SKM-1 treated with dmso at 0.1 percent for 144 hours (cell line): Measurements from ENCODE around the gene NAA80.
A peak's percentile ranks its signal among the peaks of the same experiment; 100 is the strongest.

Experiments used
- DNase-seq: peaks from one replicate; lab custom pipeline; 2025; ENCODE audit not compliant: unreplicated experiment; lab: John Stamatoyannopoulos, UW

NAA80 gene

GRCh38 chr3:50330330-50330729 is 31.1 kb upstream of the NAA80 start:
- no peak for DNase-seq

- peak; percentile 96 for DNase-seq
These were observed 28.9 kb upstream of the NAA80 start, which contains the start of gene TUSC2 for GRCh38 chr3:50327943-50328691. TUSC2 (minus strand) TSS chr3:50328223; CDS start chr3:50328099, 124 bp downstream.

GRCh38 chr3:50327129-50327528 is 27.9 kb upstream of the NAA80 start:
- DNase-seq, result no peak

GRCh38 chr3:50326182-50326541 is 27.0 kb upstream of the NAA80 start:
- DNase-seq, result no peak

GRCh38 chr3:50325497-50326181 is 26.4 kb upstream of the NAA80 start:
- DNase-seq, result no peak

GRCh38 chr3:50325113-50325480 is 25.9 kb upstream of the NAA80 start:
- DNase-seq, result no peak

- no peak for DNase-seq
These were observed 25.3 kb upstream of the NAA80 start for GRCh38 chr3:50324351-50325112.

GRCh38 chr3:50323614-50324199 is 24.5 kb upstream of the NAA80 start:
- no peak for DNase-seq

GRCh38 chr3:50323092-50323600 is 23.9 kb upstream of the NAA80 start:
- DNase-seq, result no peak

- no peak for DNase-seq
These were observed 23.3 kb upstream of the NAA80 start, which contains the start of gene HYAL2 for GRCh38 chr3:50322386-50323091. HYAL2 (minus strand) TSS chr3:50322745; CDS start chr3:50320489, 2,256 bp downstream.

GRCh38 chr3:50322115-50322385 is 22.8 kb upstream of the NAA80 start:
- no peak for DNase-seq

GRCh38 chr3:50321336-50322114 is 22.3 kb upstream of the NAA80 start:
- peak; percentile 90 for DNase-seq

- DNase-seq, result peak; percentile 44
These were observed 21.7 kb upstream of the NAA80 start for GRCh38 chr3:50320853-50321335.

- DNase-seq, result no peak
These were observed 20.9 kb upstream of the NAA80 start for GRCh38 chr3:50319894-50320625.

- no peak for DNase-seq
These were observed 20.1 kb upstream of the NAA80 start for GRCh38 chr3:50319181-50319893.

GRCh38 chr3:50318615-50319014 is 19.4 kb upstream of the NAA80 start:
- DNase-seq, result no peak

- no peak for DNase-seq
These were observed 19.0 kb upstream of the NAA80 start for GRCh38 chr3:50318163-50318562.

- no peak for DNase-seq
These were observed 18.1 kb upstream of the NAA80 start for GRCh38 chr3:50317300-50317699.
